GM19240 (cell line): ENCODE data around the gene ANKRD44.
A peak's percentile ranks its signal among the peaks of the same experiment; 100 is the strongest.
"Not testable (repeated sequence)": the region's sequence is repeated elsewhere in the genome, so short reads cannot be mapped to it uniquely, and the experiment has no call there.

ENCODE experiments used
- DNase-seq: peaks from one replicate; pipeline ENCODE4 v3.0.0; 2011; ENCODE audit warnings: low spot score; ENCODE audit not compliant: insufficient read length

Gene ANKRD44

DNA sequence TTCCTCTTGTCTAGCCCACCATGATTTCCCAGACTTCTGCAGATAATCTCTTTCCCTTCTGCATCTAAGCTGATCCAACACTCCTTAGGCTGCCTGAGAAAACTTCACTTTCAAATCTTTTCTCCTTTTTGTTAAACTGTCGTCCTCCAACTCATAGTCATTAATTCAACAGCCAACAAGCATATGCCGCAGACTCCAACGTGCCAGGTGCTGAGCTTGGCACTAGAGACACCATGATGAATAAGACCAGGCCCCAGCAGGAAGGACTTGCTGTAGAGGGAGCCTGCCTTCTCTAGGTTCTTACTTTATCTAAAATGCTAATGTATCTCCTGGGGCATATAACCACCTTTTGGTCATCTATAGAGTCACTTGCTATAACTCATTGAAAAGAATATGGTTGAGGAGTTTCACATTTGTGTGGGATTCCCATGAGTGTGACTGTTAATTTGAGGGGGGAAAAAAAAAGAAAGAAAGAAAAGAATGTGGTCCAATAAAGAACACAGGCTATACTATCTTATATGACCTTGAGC, 51.0 kb downstream of the ANKRD44 start:
- no peak for DNase-seq

GRCh38 chr2:197258580-197258979, 52.0 kb downstream of the ANKRD44 start:
- no peak for DNase-seq

DNA sequence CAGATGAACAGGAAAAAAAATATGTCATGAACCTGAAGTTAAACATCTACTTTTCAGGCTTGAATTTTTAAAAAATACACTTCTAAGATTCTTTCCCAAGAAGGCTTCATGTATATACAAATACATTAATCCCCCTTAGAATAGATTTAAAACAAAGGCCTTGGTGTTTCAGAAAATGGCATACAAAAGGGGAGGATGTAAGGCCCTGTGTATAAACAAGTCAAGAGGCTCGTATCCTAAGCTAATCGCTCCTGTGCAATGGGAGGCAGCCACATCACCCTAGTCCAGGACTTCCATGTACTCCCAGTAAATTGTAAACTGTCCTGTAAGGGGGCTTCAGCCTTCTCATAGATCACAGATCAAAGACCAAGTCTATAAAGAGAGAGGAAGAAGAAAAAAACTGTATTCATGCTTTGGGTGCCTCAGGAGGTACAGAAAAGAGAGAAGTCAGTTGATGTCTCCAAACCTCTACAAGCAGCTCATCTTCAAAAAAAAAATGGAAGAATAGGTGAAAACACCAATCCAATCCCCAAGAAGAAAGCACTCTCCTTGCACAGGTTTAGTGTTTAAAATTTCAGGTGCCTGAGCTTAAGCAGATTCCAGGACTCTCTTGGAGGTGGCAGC, 53.9 kb downstream of the ANKRD44 start:
- DNase-seq, result no peak

GRCh38 chr2:197256021-197256420, 54.6 kb downstream of the ANKRD44 start:
- no peak for DNase-seq

GRCh38 chr2:197255543-197255942, 55.0 kb downstream of the ANKRD44 start:
- peak; percentile 78 for DNase-seq

GRCh38 chr2:197254776-197255530, 55.6 kb downstream of the ANKRD44 start:
- DNase-seq, result no peak

GRCh38 chr2:197251576-197251975, 59.0 kb downstream of the ANKRD44 start:
- DNase-seq, result no peak

GRCh38 chr2:197251163-197251562, 59.4 kb downstream of the ANKRD44 start:
- no peak for DNase-seq

DNA sequence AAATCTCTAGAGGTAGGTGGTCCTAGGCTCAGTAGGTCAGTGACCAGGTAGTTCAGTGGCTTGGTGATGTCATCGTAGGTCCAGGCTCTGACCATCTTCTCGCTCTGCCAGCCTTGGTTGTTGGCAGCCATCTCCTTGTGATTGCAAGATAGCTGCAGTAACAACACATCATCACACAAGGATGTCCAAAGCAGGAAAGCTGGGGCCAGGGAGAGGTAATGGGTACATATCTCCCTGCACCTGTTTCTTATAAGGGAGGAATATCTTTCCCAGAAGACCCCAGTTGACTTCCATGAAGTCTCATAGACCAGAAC, 60.5 kb downstream of the ANKRD44 start:
- DNase-seq, result no peak

GRCh38 chr2:197249381-197250083, 61.0 kb downstream of the ANKRD44 start:
- DNase-seq, result no peak

- DNase-seq, result no peak
Measured at GRCh38 chr2:197248623-197249022, 62.0 kb downstream of the ANKRD44 start.

DNA sequence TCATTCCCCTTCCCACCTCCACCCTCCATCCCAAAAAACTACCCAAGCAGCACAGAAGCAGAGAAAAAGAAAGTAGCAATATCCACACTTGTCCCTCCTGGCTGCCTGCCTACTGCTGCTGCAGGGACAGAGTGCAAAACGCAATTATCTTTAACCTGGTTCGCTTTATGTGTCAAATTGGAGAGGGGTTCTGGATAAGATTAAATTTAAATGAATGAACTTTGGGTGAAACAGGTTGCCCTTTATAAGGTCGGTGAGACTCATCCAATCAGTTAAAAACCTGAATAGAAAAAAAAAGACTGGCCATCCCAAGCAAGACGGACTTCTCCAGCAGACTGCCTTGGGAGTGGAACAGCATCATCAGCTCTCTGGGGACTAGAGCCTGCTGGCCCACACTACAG, 62.6 kb downstream of the ANKRD44 start:
- no peak for DNase-seq

- no peak for DNase-seq
Measured at GRCh38 chr2:197247083-197247482, 63.5 kb downstream of the ANKRD44 start.

- no peak for DNase-seq
Measured at GRCh38 chr2:197245829-197246804, 64.5 kb downstream of the ANKRD44 start.

- DNase-seq, result no peak
Measured at GRCh38 chr2:197244349-197244748, 66.2 kb downstream of the ANKRD44 start.

- no peak for DNase-seq
Measured at GRCh38 chr2:197242719-197243118, 67.9 kb downstream of the ANKRD44 start.

DNA sequence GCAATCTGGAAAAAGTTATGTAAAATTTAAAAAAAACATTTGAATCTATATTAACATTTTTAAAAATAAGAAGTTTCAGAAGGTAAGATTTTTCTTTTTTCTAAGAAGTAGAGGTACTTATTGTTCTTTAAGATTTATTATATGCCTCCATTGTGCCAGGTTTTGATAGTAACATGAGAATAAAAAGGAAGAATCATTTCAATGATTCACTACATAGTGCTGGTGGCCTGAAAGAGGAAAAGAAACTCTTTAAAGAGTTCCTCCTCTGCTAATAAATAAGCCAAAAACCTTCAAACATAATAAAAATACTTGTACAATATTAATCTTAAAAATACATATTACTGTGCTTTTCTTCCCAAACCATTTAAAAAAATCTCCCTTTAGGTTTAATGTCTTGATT, 69.0 kb downstream of the ANKRD44 start:
- no peak for DNase-seq

DNA sequence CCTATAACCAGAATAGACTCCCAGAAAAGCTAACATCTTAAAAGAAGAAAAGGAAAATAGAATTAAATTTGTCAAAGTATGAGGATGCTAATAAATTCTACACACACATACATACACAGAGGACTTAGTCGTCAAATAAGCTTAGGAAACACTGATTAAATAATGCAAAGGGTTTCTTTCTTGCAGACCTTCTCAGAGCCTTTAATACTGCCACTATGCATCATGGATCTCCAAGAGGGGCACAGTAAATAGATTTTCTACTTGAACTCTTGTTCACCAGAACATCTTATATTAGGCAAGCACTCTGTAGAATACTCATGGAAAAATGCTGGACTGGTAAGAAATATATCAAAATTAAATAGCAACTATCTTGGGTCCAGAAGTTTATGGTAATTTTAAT, 69.4 kb downstream of the ANKRD44 start:
- DNase-seq, result no peak

DNA sequence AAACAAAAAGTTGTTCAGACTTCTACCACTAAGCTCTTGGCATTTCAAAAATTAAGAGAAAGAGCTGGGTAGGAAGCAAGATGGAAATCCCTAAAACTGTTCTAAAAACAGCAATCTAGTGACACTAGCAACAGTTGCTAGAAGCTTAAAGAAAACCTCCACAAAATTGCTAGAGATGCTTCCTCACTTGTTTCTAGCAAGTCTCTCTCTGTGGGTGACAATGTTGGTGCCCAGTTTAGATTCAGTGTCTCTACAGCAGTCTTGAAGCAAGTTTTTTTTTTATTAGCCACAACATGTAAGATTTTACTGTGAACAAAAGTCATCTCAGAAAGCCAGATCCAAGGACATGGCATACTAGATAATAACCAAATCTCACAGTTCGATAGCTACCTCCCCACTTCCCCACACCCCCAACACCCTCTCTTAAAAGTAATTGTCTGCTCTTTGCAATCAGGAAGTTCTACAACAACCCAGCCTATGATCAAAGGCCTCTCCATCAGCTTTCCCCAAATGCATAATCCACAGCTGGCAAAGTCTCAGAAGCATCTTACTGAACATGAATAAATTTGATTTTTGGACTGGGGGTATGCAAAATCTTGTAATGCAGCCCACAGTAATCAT, 70.0 kb downstream of the ANKRD44 start:
- no peak for DNase-seq

DNA sequence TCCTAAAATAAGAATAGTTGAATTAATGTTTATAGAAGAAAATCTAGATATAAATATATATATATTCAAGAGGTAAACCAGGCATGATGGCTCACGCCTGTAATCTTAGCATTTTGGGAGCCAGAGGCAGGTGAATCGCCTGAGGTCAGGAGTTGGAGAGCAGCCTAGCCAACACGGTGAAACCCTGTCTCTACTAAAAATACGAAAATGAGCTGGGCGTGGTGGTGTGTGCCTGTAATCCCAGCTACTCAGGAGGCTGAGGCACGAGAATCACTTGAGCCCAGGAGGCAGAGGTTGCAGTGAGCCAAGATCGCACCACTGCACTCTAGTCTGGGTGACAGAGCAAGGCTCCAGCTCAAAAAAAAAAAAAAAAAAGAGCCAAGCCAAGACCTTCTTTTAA, 70.6 kb downstream of the ANKRD44 start:
- not testable (repeated sequence) for DNase-seq

DNA sequence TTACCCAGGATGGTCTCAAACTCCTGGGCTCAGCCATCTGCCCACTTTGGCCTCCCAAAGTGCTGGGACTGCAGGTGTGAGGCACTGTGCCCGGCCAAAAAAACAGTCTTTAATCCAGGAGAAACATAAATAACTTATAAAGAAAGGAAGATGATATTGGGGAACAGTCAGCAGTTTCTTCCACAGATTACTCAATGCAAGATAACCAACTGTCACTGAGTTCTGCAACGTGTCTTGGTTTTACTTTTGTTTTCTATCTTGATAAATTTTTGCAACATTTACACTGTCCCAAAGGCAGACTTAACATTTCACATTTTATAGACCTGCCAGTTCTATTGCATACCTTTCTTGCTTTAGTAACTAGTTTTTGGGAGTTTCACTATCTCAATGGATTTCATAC, 71.1 kb downstream of the ANKRD44 start:
- no peak for DNase-seq
